ENCODE results near the gene TAMALIN. TPM values are rescaled to one million over a fixed set of nuclear protein-coding genes. Genes with fewer than 3 reads are reported as not detected.
A peak's percentile ranks its signal among the peaks of the same experiment; 100 is the strongest.

The TAMALIN gene
- total RNA-seq, 1 experiment from 2014 or later, result not detected

- Mint-ChIP-seq H3K27ac (ENCODE audit: low read depth, unreplicated experiment) (no peak overlapping the region), H3K9me3 (ENCODE audit: unreplicated experiment) (no peaks in the 10 kb centered on the region), H3K36me3 (ENCODE audit: insufficient read depth, unreplicated experiment) (no peaks in the 10 kb centered on the region), H3K4me1 (ENCODE audit: insufficient read depth, unreplicated experiment) (no peaks in the 10 kb centered on the region), H3K4me3 (ENCODE audit: unreplicated experiment) (no peak overlapping the region), H3K27me3 (ENCODE audit: insufficient read depth, unreplicated experiment) (peaks cover 20% of the 10 kb centered on the region)
- intact Hi-C loops (cut with micrococcal nuclease), result no loop called here
- no TSS peak for BruUV-seq (replicated peaks)
- ChIA-PET CTCF (interaction anchor here (1.2 to 32.1 kb wide), 2 partner anchors 38 to 71 kb away, joined by 5 to 560 read pairs; no protein-coding TSS in a partner anchor), POLR2A (no interaction called here)
- TF ChIP-seq CTCF (IDR thresholded peaks at IDR 0.05; ENCODE audit: unreplicated experiment), result no peak
- no peak for DNase-seq (ENCODE audit: unreplicated experiment)
Observed at GRCh38 chr12:52063082-52063924, 56.6 kb downstream of the TAMALIN start.

GRCh38 chr12:52063981-52064649, 57.4 kb downstream of the TAMALIN start:
- ChIA-PET POLR2A (no interaction called here), CTCF (interaction anchor here (0.6 to 32.1 kb wide), 5 partner anchors 10 to 189 kb away, joined by 3 to 560 read pairs (median 4); no protein-coding TSS in a partner anchor)
- Mint-ChIP-seq H3K4me1 (ENCODE audit: insufficient read depth, unreplicated experiment) (no peaks in the 10 kb centered on the region), H3K27me3 (ENCODE audit: insufficient read depth, unreplicated experiment) (peaks cover 20% of the 10 kb centered on the region), H3K9me3 (ENCODE audit: unreplicated experiment) (no peaks in the 10 kb centered on the region), H3K36me3 (ENCODE audit: insufficient read depth, unreplicated experiment) (no peaks in the 10 kb centered on the region), H3K27ac (ENCODE audit: low read depth, unreplicated experiment) (no peak overlapping the region), H3K4me3 (ENCODE audit: unreplicated experiment) (no peak overlapping the region)
- peak; percentile 33 for DNase-seq (ENCODE audit: unreplicated experiment)
- intact Hi-C loops (cut with micrococcal nuclease), result no loop called here
- no TSS peak for BruUV-seq (replicated peaks)
- no peak for TF ChIP-seq CTCF (IDR thresholded peaks at IDR 0.05; ENCODE audit: unreplicated experiment)

Other genes with a start within 250 kb of the TAMALIN start
- not detected in 2 replicates for gene FIGNL2, start 158.2 kb upstream of the TAMALIN start, total RNA-seq (2022)
- gene ANKRD33, start 118.8 kb upstream of the TAMALIN start, total RNA-seq (2022), result not detected in 2 replicates
- not detected in 2 replicates for gene ACVRL1, start 99.4 kb upstream of the TAMALIN start, total RNA-seq (2022)
- 14.7 and 16.1 TPM in 2 replicates for gene ACVR1B, start 55.2 kb upstream of the TAMALIN start, total RNA-seq (2022)
- 0.69 and 2.9 TPM in 2 replicates for gene NR4A1, start 44.5 kb downstream of the TAMALIN start, total RNA-seq (2022)
- gene ATG101, start 63.0 kb downstream of the TAMALIN start, total RNA-seq (2022), result 64.2 and 66.9 TPM in 2 replicates
- gene SMIM41, start 72.8 kb downstream of the TAMALIN start, total RNA-seq (2022), result not detected in 2 replicates
- gene KRT80, start 185.1 kb downstream of the TAMALIN start, total RNA-seq (2022), result 27.4 and 52.3 TPM in 2 replicates
- 2,379 and 3,360 TPM in 2 replicates for gene KRT7, start 226.3 kb downstream of the TAMALIN start, total RNA-seq (2022)

Data from MCF 10A (cell line).